ENCODE results near the gene GARRE1.

- TF ChIP-seq CTCF (IDR thresholded peaks at IDR 0.05; ENCODE audit: borderline replicate concordance, extremely low read depth, low read length, poor library complexity, severe bottlenecking): no peak
- no peak for TF ChIP-seq EZH2 (IDR thresholded peaks at IDR 0.05; ENCODE audit: borderline replicate concordance, low read depth, low read length, severe bottlenecking)
Observed at GRCh38 chr19:34248941-34249340, 5.4 kb upstream of the GARRE1 start.
